Ishikawa (cell line): ENCODE data around the gene C12orf75.

Experiments
- CEBPB ChIP-seq: IDR thresholded peaks from 2 replicates; pipeline ENCODE4 v1.6.1; 2012
- CREB1 ChIP-seq: IDR thresholded peaks from 2 replicates; pipeline ENCODE4 v1.6.1; 2012; ENCODE audit warnings: low read depth
- EGR1 ChIP-seq: IDR thresholded peaks from 2 replicates; pipeline ENCODE4 v1.6.1; 2012
- EP300 ChIP-seq: IDR thresholded peaks from 2 replicates; pipeline ENCODE4 v1.6.1; 2012; ENCODE audit warnings: borderline replicate concordance
- FOXM1 ChIP-seq: IDR thresholded peaks from 2 replicates; pipeline ENCODE4 v1.6.1; 2012; ENCODE audit warnings: low read depth, borderline replicate concordance
- NFIC ChIP-seq: IDR thresholded peaks from 2 replicates; pipeline ENCODE4 v1.6.1; 2012
- RAD21 ChIP-seq: IDR thresholded peaks from 2 replicates; pipeline ENCODE4 v1.6.1; 2012; ENCODE audit warnings: low read depth
- TAF1 ChIP-seq: IDR thresholded peaks from 2 replicates; pipeline ENCODE4 v1.6.1; 2012; ENCODE audit warnings: low read depth, mild to moderate bottlenecking
- TCF12 ChIP-seq: IDR thresholded peaks from 2 replicates; pipeline ENCODE4 v1.6.1; 2012; ENCODE audit warnings: low read depth
- TEAD4 ChIP-seq: IDR thresholded peaks from 2 replicates; pipeline ENCODE4 v1.6.1; 2012
- YY1 ChIP-seq: IDR thresholded peaks from 2 replicates; pipeline ENCODE4 v1.6.1; 2012; ENCODE audit warnings: low read depth
- ZBTB7A ChIP-seq: IDR thresholded peaks from 2 replicates; pipeline ENCODE4 v1.6.1; 2012; ENCODE audit warnings: low read depth
- TF ChIP-seq, protein P1 (sequence below): IDR thresholded peaks from 2 replicates; pipeline ENCODE4 v1.6.1; 2012; ENCODE audit warnings: low read depth, mild to moderate bottlenecking
- TF ChIP-seq, protein P2 (sequence below): IDR thresholded peaks from 2 replicates; pipeline ENCODE4 v1.6.1; 2012
- TF ChIP-seq, protein P3 (sequence below): IDR thresholded peaks from 2 replicates; pipeline ENCODE4 v1.6.1; 2012

C12orf75 gene

DNA sequence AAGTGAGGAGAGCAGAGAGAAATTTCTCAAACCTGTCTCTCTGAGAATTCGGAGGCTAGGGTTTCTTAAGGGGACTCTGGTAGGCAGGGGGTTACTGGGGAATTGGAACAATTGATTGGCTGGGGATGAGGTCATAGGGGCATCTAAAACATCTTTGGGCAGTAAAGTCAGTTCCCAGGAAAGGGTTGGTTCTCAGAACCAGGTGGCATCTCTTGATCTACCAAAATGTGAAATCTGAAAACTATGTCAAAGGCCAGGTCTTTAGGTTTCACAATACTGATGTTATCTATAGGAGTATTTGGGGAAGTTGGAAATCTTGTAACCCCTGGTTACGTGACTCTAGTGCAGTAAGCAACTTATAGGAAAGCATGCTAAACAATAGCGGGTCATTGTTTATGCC lies 6.9 kb downstream of the C12orf75 start:
- no peak for TF ChIP-seq CEBPB
- TF ChIP-seq EP300: no peak
- TF ChIP-seq, protein P1, sequence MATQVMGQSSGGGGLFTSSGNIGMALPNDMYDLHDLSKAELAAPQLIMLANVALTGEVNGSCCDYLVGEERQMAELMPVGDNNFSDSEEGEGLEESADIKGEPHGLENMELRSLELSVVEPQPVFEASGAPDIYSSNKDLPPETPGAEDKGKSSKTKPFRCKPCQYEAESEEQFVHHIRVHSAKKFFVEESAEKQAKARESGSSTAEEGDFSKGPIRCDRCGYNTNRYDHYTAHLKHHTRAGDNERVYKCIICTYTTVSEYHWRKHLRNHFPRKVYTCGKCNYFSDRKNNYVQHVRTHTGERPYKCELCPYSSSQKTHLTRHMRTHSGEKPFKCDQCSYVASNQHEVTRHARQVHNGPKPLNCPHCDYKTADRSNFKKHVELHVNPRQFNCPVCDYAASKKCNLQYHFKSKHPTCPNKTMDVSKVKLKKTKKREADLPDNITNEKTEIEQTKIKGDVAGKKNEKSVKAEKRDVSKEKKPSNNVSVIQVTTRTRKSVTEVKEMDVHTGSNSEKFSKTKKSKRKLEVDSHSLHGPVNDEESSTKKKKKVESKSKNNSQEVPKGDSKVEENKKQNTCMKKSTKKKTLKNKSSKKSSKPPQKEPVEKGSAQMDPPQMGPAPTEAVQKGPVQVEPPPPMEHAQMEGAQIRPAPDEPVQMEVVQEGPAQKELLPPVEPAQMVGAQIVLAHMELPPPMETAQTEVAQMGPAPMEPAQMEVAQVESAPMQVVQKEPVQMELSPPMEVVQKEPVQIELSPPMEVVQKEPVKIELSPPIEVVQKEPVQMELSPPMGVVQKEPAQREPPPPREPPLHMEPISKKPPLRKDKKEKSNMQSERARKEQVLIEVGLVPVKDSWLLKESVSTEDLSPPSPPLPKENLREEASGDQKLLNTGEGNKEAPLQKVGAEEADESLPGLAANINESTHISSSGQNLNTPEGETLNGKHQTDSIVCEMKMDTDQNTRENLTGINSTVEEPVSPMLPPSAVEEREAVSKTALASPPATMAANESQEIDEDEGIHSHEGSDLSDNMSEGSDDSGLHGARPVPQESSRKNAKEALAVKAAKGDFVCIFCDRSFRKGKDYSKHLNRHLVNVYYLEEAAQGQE: no peak
- no peak for TF ChIP-seq CREB1

DNA sequence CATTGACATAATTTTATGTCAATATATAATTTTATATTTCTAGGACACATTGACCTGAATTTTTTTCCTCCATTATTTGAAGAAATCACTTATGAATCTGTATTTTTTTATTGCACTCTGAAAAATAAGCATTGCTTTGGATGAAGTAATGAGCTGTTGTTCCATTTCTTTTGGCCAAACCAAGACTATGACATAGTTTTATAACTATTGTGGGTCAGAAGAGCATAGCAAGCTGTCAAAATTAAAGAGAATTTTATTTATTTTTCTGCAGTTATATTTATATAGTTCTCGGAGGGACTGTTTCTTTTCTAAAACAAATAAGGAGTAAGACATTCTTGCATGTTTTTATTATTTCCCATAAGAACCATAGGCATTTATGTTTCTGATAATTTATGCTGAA lies 8.5 kb downstream of the C12orf75 start:
- TF ChIP-seq ZBTB7A (no peak), NFIC (no peak), CREB1 (no peak), TEAD4 (no peak), EP300 (no peak), TCF12 (no peak), RAD21 (no peak), YY1 (no peak), TAF1 (no peak), EGR1 (no peak), CEBPB (no peak), FOXM1 (no peak)
- TF ChIP-seq, protein P2, sequence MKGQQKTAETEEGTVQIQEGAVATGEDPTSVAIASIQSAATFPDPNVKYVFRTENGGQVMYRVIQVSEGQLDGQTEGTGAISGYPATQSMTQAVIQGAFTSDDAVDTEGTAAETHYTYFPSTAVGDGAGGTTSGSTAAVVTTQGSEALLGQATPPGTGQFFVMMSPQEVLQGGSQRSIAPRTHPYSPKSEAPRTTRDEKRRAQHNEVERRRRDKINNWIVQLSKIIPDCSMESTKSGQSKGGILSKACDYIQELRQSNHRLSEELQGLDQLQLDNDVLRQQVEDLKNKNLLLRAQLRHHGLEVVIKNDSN: no peak
- TF ChIP-seq, protein P1: no peak
- TF ChIP-seq, protein P3, sequence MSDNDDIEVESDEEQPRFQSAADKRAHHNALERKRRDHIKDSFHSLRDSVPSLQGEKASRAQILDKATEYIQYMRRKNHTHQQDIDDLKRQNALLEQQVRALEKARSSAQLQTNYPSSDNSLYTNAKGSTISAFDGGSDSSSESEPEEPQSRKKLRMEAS: no peak

DNA sequence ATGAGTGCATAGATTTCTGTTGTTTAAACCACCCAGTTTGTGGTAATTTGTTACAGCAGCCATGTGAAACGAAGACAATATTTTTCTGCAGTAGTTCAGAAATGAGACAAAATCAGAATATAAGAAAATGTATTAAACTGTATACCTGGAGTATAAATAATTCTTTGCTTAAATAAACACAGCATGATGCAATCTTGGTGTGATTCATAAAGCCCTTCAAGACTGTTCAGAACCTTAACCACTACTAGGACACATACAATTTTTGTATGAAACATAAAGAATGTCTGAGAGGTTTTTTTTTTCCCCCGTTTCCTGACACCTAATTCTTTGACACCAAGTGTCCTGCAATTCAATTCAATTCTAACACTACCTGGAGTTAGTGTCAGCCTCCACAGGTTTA lies 10.5 kb downstream of the C12orf75 start:
- TF ChIP-seq CREB1: no peak
- TF ChIP-seq, protein P1: no peak
- TF ChIP-seq, protein P3: no peak
- no peak for TF ChIP-seq TEAD4
- TF ChIP-seq YY1: no peak

DNA sequence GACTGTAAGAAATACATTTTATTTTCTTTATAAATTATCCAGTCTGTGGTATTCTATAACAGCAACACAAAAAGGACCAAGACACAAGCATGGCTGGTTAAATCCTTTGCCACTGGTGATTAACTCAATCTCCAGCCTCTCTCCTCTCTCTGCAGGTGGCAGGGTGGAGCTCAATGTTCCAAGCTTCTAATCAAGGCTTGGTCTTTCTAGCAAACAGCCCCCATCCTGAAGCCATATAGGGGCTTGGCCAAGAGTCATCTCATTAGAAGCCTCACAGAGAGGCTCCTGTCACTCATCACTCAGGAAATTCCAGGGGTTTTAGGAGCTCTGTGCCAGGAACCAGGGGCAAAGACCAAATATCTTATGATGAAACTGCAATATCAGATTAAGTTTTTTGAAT lies 12.0 kb downstream of the C12orf75 start:
- TF ChIP-seq TAF1: no peak
- TF ChIP-seq TCF12: no peak
- TF ChIP-seq, protein P3: no peak
- TF ChIP-seq EP300: no peak
- no peak for TF ChIP-seq YY1
- no peak for TF ChIP-seq CREB1
- TF ChIP-seq FOXM1: no peak
- no peak for TF ChIP-seq NFIC
- TF ChIP-seq, protein P1: no peak
- no peak for TF ChIP-seq ZBTB7A
- TF ChIP-seq TEAD4: no peak
- no peak for TF ChIP-seq CEBPB
- TF ChIP-seq EGR1: no peak
- TF ChIP-seq, protein P2: no peak
- no peak for TF ChIP-seq RAD21
